ENCODE data around the gene SLC6A8.

DNA sequence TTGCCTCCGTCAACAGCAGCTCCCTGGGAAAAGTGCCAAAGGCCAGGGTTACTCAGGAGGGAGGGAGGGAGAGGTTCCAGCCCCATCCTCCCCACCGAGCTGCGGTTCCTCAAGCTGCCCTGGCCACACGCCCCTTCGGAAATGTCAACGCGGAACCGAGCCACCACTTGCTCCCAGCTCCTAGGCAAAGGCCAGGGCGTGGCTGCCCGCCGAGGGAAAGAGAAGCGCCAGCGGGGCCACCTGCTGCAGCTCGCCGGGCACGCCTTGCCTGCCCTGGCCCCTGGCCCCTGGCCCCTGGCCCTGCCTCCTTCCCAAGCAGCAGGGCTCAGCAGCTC lies 15.3 kb downstream of the SLC6A8 start:
- no peak for TF ChIP-seq EZH2phosphoT487 (IDR thresholded peaks at IDR 0.05; ENCODE audit: insufficient read depth, low read depth)
- no peak for TF ChIP-seq EZH2 (IDR thresholded peaks at IDR 0.05; ENCODE audit: insufficient read depth, poor library complexity, severe bottlenecking)
